GM19239 (cell line): ENCODE results near the gene ANKS1A.

ENCODE experiments used
- DNase-seq: peaks from one replicate; pipeline ENCODE4 v3.0.0; 2011; ENCODE audit warnings: low spot score; ENCODE audit not compliant: insufficient read length
- FAIRE-seq: peaks from 2 replicates; lab custom pipeline; 2011; peaks lifted over from hg19 to GRCh38; lab: Jason Lieb, UNC

Gene ANKS1A

DNA sequence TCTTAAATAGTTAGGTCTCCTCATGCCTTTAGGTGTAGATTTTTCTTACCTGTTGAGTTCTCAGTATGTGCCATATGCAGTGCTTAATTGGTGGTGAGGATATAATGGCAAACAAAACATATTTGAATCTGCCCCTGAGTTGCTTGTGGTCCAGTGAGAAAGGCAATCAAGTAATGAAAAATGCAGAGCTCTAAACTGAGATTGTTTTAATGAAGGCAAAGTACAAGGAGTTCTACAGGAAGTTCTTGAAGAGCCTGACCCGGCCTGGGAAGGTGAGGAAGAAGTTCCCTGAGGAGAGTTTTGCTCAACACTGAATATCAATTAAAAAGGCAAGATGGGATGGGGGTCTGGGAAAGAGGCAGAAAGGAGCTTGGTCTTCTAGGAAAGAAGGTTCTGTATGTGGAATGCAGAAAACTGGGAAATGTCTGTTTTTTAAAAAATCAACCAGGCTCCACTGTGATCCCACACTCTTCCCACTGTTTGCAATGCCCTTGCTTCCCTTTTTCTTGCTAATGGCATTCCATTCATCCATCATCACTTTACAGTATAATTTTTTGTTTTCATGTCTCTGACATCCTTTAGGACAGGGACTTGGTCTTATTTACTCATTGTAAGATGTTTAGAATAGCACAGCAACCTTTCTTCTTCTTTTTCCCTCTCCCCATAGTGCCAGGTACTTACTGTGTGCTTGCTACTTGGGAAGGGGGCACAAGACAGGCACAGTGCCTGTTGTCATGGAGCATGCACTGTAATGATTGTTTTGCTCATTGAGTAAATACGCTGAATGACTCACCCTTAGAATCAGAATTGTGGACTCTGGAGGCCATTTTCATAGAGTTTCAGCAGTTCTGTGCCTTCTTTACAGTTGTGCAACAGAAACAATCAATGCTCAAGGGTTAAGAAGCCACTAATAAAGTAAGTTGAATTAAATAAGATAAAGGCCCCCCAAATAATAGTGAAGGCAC is 64.3 kb downstream of the ANKS1A start:
- no peak for DNase-seq
- FAIRE-seq = no peak

DNA sequence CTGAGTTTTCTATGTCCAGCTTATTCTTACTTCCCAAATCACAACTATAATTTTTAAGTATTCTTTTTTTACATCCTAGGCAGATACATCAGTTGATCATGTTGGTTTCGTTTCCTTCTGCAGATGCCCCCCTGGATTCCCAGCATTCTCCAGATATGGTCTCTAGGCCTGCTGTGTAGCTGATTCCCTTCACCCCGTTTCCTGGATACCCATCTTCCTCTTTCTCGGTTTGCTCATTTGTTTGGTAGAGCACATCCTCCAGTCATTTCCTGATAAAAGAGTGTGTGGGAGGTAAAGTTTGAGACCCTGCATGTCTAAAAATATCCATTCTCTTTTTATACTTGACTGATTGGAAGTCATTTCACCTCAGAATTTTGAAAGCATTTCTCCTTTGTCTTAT is 66.4 kb downstream of the ANKS1A start:
- FAIRE-seq = no peak
- DNase-seq = no peak

DNA sequence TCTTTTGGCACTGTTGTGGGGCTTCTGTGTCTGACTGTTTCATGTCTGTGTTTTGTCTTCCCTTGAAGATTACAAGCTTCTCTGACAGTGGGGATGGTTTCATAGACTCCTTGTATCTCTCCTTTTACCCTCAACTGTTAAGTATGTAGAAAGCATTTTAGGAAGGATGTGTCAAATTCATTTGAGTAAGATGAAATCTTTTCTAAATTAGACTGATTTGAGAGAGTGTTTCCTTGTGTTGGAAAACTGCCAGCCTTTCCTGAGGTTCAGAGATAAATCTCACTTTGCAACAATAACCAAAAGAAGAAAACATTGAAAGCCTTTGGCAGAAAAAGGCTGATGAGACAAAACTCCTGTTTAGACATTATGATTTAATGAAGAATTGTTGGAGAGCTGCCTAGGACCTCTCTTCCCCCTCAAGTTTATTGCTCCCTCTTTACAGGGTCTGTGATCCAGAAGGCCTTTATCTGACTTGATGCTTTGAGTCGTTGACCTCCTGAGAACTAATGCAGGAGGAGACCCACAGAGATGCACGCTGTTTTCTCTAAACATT is 68.3 kb downstream of the ANKS1A start:
- DNase-seq (no peak), FAIRE-seq (no peak)

DNA sequence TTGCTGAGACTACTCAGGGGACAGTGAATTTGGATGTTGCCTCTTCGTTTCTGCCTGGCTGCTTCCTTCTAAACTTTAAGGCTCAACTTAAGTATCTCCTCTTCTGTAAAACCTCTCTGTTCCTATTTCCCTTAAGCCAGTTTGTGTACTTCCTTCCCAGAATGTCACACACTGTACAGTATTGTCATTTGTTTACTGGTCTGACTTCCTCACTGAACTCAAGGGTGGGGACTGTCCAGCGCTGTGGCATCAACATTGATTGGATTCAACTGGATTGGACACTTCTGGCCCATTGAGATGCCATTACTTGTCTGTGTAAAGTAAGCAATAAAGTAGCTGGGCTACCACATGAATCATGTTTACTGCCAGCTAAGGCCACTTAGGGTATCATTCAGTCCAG is 69.7 kb downstream of the ANKS1A start:
- FAIRE-seq (no peak), DNase-seq (no peak)

DNA sequence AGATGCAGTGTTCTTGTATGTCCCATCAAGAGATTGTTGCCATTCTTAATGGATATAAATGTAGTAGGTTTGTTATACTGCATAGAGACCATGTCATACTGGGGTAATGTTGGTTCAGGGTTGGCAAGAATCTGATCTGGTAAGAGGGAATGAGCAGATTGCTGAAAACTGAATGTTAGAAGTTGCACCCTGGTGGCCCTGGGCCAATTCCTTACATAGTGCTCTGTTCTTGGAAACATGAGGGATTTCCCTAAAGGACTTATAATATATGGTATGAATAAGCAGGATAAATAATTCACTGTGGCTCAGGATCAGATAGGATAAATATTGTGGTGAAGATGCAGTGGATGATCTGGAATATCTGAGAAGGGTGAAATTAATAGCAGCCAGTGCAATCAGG is 70.2 kb downstream of the ANKS1A start:
- DNase-seq (no peak), FAIRE-seq (no peak)

DNA sequence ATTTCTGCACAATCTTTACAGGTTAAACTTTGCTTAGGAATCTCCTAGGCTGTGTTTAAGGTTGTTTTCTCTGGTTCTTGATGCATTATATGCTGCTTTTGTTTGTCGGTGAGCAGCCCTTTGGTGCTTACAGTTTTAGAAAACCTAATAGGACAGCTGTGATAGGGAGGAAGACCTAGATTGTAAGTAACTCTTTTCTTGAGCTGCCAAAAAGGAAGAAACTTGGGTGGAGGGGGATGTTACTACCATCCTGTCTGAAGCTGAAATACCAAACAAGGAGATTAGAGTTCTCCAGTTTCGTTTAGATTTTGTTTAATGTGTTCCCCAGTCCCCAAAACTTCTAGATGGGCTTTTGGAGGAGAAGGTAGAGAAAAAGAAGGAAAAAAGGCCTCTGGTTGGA is 72.0 kb downstream of the ANKS1A start:
- FAIRE-seq (no peak), DNase-seq (no peak)

DNA sequence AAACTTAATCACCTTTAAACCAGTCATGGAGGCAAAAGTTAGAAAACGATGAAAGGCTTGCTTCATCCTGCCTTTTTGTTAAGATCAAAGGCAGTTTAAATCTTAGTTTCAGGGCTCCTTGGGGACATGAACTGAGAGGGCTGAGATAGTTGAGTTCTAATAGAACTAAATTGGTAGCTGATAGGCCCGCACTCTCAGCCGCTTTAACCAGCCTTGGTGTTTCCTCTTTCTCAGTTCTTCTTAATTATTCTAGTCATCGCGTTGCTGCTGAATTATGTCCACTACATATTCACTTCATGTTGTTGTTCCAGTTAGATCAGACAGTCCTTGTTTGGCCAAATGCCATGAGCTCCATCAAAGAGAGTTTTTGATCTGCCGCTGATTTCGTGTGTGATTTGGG is 72.5 kb downstream of the ANKS1A start:
- no peak for DNase-seq
- FAIRE-seq = no peak

DNA sequence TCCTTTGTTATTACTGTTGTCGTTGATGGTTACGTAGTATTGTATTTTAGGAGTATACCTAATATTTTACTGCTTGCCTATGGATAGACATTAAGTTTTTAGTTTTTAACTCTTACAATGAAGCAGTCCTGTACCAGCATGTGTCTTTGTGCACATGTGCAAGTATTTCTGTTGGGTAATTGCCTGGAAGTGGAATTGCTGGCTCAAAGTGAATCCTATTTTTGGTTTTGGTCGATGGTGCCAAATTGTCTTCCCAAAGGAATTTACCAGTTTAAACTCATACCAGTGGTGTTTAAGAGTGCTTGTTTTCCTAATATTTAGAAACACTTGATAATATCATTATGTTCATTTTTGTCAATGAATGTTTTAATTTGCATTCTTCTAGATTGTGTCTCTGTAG is 75.5 kb downstream of the ANKS1A start:
- DNase-seq = no peak
- no peak for FAIRE-seq

DNA sequence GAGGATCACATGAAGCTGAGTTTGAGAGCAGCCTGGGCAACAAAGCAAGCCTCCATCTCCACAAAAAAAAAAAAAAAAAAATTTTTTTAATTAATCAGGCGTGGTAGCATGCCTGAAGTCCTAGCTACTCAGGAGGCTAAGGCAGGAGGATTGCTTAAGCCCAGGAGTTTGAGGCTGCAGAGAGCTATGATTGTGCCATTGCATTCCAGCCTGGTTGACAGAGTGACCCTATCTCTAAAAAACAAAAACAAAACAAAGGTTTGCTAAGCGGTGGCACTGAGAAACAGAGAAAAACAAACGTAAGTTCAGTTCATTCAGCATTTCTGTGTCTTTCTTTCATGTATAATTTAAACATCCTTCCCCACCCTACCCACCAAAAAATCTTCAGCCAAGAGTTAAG is 78.4 kb downstream of the ANKS1A start:
- FAIRE-seq = no peak

DNA sequence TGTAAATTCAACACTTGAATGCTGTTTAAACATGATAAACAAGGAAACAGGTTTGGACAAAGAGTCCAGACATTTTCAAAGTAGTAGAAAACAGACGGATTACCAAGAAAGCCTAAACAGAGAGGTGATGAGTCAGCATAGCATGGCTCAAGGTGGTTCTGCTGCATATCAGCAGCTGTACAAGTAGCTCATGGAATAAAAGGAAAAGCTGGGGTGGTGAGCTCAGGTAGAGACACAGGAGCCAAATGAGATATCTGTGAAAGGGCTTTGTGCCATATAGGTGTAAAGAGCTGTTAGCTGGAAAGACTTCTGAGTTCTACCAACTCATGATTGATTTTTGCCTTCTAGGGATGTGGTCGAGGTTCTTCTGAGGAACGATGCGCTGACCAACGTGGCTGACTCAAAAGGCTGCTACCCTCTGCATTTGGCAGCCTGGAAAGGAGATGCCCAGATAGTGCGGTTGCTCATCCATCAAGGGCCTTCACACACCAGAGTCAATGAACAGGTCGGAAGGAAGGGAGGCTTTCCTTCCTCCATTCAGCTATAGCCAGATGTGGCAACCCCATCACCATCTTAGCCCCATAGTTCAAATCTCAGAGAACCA is 80.7 kb downstream of the ANKS1A start:
- FAIRE-seq = no peak
- no peak for DNase-seq

More for the DNA sequence above, 78.4 kb downstream of the ANKS1A start:
- no peak for DNase-seq

DNA sequence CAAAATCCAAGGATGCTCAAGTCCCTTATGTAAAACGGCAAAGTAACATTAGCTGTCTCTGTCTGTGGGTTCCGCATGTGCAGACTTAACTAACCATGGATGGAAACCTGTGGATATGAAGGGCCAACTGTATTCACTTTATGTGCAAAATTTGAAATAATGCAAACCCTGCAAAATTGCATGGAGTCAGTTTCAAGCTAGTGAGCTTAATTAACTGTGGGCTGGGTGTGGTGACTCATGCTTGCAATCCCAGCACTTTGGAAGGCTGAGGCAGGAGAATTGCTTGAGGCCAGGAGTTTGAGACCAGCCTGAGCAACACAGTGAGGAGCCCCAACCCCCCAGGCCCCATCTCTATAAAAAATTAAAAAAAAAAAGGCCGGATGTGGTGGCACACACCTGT is 81.4 kb downstream of the ANKS1A start:
- FAIRE-seq (no peak), DNase-seq (no peak)

DNA sequence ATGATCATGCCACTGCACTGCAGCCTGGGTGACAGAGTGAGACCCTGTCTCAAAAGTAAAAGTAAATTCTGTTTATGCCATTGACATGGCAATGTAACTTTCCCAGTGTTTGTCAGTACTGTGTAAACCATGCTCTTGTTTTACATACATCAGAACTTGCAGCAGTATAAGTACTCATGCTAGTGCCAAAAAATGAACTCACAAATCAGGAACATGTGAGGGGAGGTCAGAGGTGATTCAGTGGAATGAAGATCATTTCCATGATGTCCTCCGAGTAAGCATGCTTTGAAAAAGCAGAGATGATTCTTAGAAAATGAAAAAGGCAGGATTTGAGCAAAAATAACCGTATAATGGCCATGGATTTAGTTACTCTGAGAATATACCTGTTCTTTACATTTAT is 81.9 kb downstream of the ANKS1A start:
- FAIRE-seq (no peak), DNase-seq (no peak)

DNA sequence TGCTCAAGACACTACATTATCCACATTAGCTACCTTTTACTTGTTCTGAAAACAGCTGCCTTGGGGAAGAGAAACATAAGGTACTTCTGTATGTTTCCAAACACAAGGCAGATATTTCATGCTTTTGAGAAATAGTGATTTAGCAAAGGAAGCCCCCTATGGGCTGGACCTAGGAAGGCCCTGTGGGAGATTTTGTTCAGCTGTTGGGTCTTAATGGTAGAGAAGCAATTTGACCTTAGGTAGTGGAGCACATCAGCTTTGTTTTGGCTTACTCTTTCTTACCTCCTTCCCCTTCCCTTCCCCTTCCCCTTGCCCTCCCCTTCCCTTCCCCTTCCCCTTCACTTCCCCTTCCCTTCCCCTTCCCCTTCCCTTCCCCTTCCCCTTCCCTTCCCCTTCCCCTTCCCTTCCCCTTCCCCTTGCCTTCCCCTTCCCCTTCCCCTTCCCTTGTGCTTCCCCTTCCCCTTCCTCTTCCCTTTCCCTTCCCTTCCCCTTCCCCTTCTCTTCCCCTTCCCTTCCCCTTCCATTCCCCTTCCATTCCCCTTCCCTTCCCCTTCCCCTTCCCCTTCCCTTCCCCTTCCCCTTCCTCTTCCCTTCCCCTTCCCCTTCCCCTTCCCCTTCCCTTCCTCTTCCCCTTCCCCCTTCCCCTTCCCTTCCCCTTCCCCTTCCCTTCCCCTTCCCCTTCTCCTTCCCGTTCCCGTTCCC is 84.6 kb downstream of the ANKS1A start:
- FAIRE-seq = no peak

DNA sequence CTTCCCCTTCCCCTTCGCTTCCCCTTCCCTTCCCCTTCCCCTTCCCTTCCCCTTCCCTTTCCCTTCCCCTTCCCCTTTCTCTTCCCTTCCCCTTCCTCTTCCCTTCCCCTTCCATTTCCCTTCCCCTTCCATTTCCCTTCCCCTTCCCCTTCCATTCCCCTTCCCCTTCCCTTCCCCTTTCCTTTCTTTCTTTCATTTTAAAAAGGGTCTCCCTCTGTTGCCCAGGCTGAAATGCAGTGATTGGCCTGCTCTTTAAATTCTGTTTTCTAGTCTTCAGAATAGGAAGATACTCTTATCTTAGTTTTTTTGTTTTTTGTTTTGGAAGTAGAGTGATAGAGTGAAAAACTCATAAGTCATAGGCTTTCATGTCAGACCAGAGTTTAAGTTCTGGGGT is 85.2 kb downstream of the ANKS1A start:
- DNase-seq (no peak), FAIRE-seq (no peak)

More for the DNA sequence above, 84.6 kb downstream of the ANKS1A start:
- DNase-seq = no peak

DNA sequence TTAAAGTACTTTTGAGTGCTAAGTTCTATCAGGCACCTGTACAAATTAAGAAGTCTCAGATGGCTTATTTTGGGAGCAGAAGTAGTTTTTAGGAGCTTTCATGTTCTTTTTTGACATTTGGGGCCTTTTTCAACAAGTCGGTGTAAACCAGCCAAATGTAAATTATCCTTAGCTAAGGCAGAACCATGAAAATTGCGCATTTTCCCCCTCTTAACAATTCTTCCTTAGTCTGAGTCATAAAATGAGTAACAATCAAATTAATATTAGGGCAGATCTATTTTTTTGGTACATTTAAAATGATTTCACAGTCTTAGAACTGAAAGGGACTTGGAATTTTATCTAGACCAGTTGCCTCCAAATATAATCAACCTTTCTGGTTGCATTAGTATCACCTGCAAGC is 87.2 kb downstream of the ANKS1A start:
- FAIRE-seq = no peak
- no peak for DNase-seq

DNA sequence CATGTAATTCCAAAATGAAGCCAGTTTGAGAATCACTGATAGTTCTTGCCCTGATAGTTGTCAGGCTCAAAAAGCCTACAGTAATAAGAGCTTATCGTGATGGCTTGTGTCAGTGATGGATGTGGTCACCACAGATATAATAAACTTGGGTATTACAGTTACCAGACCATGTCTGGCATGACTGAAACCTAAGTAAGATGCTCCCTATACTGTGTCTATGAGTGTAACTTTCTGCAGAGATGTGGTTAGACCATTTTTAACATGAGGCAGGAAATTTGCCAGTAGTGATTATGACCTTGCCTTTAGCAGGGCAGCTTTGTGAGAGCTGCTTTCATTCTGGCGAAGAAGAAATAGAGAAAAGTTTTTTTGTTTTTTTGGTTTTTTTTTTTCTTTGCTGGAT is 90.2 kb downstream of the ANKS1A start:
- no peak for FAIRE-seq
- no peak for DNase-seq

DNA sequence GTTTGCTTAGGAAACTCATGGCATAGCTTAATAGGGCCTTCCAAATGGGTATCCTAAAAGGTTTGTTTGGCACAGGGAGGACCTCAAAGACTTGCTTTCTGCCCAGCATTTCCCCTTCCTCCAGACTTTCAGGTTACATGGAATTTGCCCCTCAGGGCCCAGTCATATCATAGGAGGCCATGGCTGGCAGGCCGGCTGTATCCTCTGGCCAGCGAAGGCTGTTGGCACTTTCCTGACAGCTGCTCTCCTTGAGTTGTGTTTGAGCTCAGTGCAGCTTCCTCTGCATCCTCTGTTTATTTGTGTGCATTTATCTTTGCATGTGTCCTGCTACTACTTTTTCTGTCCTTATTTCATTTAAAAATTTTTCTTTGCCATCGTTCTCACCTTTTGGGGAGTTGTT is 90.9 kb downstream of the ANKS1A start:
- FAIRE-seq = no peak
- no peak for DNase-seq

DNA sequence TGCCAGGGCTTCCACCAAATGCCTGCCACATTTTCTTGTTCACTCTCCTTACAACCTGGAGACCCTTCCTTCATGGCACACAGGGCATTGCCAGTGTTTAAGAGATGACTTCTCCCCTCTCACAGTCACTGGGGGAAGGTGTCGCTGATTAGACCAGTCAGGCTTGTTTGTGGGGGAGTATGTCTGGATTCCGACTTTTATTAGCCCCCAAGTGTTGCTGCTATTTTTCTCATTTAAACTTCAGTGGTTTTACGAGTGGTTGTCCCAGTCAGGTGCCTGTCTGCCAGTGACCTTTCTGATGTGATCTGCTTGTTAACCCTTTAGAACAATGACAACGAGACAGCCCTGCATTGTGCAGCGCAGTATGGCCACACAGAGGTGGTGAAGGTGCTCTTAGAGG is 92.3 kb downstream of the ANKS1A start:
- FAIRE-seq (no peak), DNase-seq (no peak)

DNA sequence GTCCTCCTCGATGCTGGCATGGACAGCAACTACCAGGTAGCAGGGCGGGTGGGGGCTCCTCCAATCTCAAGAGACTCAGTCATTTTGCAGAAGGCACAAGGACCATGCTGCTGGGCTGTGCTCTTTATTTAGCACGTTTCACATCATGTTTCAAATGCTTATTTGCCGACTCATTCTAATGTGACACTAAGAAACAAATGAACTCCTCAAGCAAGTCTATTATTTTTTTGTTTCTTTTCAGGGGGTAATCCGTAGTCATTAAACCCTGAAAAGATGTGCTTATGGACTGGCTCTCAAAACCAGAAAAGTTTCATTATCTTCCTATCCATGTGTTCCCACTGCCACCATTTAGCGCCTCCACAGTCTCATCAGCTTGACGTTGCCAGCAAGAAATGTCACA is 92.9 kb downstream of the ANKS1A start:
- no peak for FAIRE-seq
- no peak for DNase-seq

DNA sequence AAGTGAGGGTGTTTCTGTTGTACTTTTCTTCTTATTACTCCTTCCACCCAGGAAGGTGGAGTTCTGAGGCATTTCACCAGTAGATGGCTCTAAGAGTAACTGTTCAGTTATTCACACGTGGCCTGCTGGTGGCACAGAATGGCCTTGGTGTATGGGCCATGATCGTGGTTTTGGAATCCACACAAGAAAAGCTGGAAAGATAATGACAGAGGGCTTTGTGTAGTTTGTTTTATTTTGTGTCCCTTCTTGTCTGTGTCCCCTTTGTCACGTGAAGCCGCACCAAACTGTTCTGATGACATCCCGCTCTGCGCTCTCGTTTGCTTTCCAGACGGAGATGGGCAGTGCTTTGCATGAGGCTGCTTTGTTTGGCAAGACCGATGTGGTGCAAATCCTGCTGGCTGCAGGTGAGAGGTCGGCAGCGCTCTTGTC is 93.4 kb downstream of the ANKS1A start:
- no peak for DNase-seq
- no peak for FAIRE-seq

DNA sequence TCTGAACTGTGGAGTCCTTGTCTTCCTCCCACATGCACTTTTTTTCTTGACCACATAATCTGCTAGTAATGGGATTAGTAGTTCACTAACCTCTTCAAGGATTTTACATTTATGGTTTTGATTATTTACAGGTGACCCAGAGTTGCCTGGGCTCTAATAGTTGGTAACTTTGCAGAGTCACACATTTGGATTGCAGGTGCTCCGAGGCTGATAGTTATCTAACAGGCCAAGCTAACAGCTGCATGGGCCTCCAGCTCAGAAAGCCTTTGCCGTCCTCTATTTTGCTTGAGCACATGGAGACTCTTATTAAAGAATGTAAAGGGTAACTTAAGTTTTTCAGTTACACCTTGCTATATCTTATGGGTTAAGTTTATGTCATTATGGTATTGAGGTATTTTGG is 95.4 kb downstream of the ANKS1A start:
- FAIRE-seq (no peak), DNase-seq (no peak)
